K562 (cell line): Measurements from ENCODE around the gene FASTK. TPM values are rescaled to one million over a fixed set of nuclear protein-coding genes. Genes with fewer than 3 reads are reported as not detected.

Experiments
- AFF1 ChIP-seq, 2 experiments: fragments of 450-650 bp; IDR thresholded peaks; 2 replicates each; pipeline ENCODE4 v1.6.1; 2018; ENCODE audit warnings: mild to moderate bottlenecking in 2 of 2, low read depth in 1 of 2; ENCODE audit not compliant: partially characterized antibody in 2 of 2
- CREBBP ChIP-seq: IDR thresholded peaks from one replicate; pipeline ENCODE4 v1.6.1; 2012; ENCODE audit warnings: low read depth, mild to moderate bottlenecking, control low read depth, inconsistent platforms, low read length
- GTF2F1 ChIP-seq: IDR thresholded peaks from 2 replicates; pipeline ENCODE4 v1.6.1; 2011; ENCODE audit warnings: low read depth, low read length, improper control_type of control experiment
- IRF1 ChIP-seq: sonication (generic); formaldehyde crosslinking; IDR thresholded peaks from 2 replicates; pipeline ENCODE4 v1.8.0; 2022; ENCODE audit warnings: missing genetic modification reagents, mild to moderate bottlenecking, borderline replicate concordance
- MCM3 ChIP-seq: fragments of 450-650 bp; IDR thresholded peaks from 2 replicates; pipeline ENCODE4 v1.6.1; 2016
- RBFOX2 ChIP-seq: fragments of 200-400 bp; formaldehyde crosslinking; IDR thresholded peaks from 2 replicates; pipeline ENCODE4 v1.6.1; 2017; ENCODE audit warnings: low read depth, mild to moderate bottlenecking, low read length, moderate library complexity
- SIN3A ChIP-seq, 2 experiments: fragments of 150-350 bp in 1 of 2; IDR thresholded peaks; 2 replicates each; pipeline ENCODE4 v1.6.1; 2011 to 2016; ENCODE audit warnings: borderline replicate concordance in 2 of 2, low read depth in 2 of 2, low read length in 2 of 2, mild to moderate bottlenecking in 2 of 2, moderate library complexity in 2 of 2; ENCODE audit not compliant: control insufficient read depth in 1 of 2
- ZNF175 ChIP-seq: fragments of 200-800 bp; sonication (Bioruptor generic); IDR thresholded peaks from 2 replicates; pipeline ENCODE4 v1.6.1; 2016; ENCODE audit warnings: low read depth, mild to moderate bottlenecking, missing genetic modification characterization, missing compliant biosample characterization
- ZNF212 ChIP-seq: fragments of 450-650 bp; formaldehyde crosslinking; IDR thresholded peaks from 2 replicates; pipeline ENCODE4 v1.4.0; 2020; ENCODE audit warnings: mild to moderate bottlenecking
- ZNF431 ChIP-seq: sonication (generic); formaldehyde crosslinking; IDR thresholded peaks from 2 replicates; pipeline ENCODE4 v1.8.0; 2022; ENCODE audit warnings: mild to moderate bottlenecking, missing genetic modification reagents
- ZNF511 ChIP-seq: sonication (generic); formaldehyde crosslinking; IDR thresholded peaks from 2 replicates; pipeline ENCODE4 v1.8.0; 2022; ENCODE audit warnings: mild to moderate bottlenecking, missing genetic modification reagents
- polyA plus RNA-seq, 8 experiments: library from polyadenylated mRNA; depleted of rRNA in 4 of 8; stranded (reverse) in 5 of 8; unstranded in 3 of 8; fragments of >200 nt; fragmentation: Nextera tagmentation in 2 of 8; fragmentation: Illumina TruSeq in 1 of 8; extraction: Ambion mirVana in 2 of 8; extraction: Trizol in 1 of 8; gene quantifications; 2 replicates each; pipeline versions ENCODE4 v1.2.1 to v1.2.3, GENCODE V29; 2011 to 2014; ENCODE audit warnings: inconsistent platforms in 1 of 8, missing spikeins in 1 of 8
- total RNA-seq, 7 experiments: library from RNA; depleted of rRNA in 6 of 7; stranded (reverse); fragments of >200 nt in 6 of 7; fragmentation: Illumina TruSeq in 2 of 7; extraction: Trizol in 2 of 7; gene quantifications; 2 replicates each; pipeline versions ENCODE4 v1.2.1 to v1.2.3, GENCODE V29; 2011 to 2021; ENCODE audit warnings: low replicate concordance in 1 of 7
- TF ChIP-seq, protein P1 (sequence below): fragments of 250-450 bp; sonication (Bioruptor Pico); IDR thresholded peaks from 2 replicates; pipeline ENCODE4 v1.8.0; 2022; ENCODE audit warnings: inconsistent platforms, mild to moderate bottlenecking, moderate library complexity, borderline replicate concordance
- TF ChIP-seq, protein P2 (sequence below): fragments of 250-450 bp; sonication (Bioruptor Pico); IDR thresholded peaks from 2 replicates; pipeline ENCODE4 v1.5.0; 2021; ENCODE audit warnings: mild to moderate bottlenecking, borderline replicate concordance
- TF ChIP-seq, protein P3 (sequence below): fragments of 250-450 bp; sonication (Bioruptor Pico); IDR thresholded peaks from 2 replicates; pipeline ENCODE4 v1.4.0; 2020; ENCODE audit warnings: mild to moderate bottlenecking, moderate library complexity

FASTK gene
- total and polyA plus RNA-seq, 9 of the 15 experiments (the other 6 are each of a cell fraction or from before 2014, with no cell fraction given) = 0.51 to 150 (median 48.2) TPM

DNA sequence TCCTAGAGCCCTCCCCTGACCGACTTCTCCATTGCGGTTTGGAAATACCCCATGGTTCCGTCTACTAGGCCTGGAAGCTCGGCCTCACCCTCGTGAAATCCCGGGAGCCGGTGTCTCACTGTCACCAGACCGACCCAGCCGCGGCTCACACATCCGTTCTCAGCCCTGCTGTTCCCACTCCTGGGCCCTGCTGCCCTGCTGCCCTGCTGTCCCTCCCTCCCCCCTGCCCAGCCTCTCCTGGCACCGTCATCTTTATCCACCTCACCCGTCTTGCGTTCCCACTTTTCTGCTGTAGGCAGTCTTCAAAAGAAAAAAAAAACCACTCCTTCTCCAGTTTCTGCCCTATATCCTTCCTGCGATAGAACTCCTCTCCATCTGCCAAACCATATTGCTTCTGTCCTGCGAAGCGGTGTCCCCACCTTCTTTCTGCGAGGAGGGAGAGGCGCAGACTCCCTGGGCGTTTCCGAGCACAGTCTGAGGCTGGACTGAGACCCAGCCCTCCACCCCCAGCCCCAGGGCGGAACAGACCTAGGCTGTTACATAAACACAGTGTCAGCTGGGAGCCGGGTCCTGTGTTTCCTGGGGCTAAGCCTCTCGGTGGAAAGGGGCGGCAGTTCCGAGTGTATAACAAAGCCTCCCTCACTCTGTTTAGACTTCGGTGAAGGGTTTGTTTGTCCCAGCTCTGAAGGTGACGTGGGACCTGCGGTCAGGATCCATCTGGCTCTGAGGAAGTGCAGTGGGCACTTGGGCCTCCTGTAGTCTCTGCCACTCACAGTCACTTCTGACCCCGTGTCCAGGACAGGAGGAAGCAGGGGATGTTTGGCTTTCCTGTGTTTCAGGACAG, 8.5 kb upstream of the FASTK start (continued):
- TF ChIP-seq, protein P1, sequence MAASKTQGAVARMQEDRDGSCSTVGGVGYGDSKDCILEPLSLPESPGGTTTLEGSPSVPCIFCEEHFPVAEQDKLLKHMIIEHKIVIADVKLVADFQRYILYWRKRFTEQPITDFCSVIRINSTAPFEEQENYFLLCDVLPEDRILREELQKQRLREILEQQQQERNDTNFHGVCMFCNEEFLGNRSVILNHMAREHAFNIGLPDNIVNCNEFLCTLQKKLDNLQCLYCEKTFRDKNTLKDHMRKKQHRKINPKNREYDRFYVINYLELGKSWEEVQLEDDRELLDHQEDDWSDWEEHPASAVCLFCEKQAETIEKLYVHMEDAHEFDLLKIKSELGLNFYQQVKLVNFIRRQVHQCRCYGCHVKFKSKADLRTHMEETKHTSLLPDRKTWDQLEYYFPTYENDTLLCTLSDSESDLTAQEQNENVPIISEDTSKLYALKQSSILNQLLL (CRISPR knock-in tag) = no peak
- TF ChIP-seq SIN3A (IDR thresholded peaks at IDR 0.05; ENCODE audit: borderline replicate concordance in 2 of 2, control insufficient read depth in 1 of 2, low read depth in 2 of 2, low read length in 2 of 2) (no peak), ZNF511 (CRISPR knock-in tag) (0 out of 2 replicates have a peak, but pooled peaks have one; percentile 11), IRF1 (CRISPR knock-in tag) (no peak), RBFOX2 (peak; percentile 55), MCM3 (no peak), ZNF431 (no peak), ZNF175 (CRISPR knock-in tag) (no peak), AFF1 (IDR thresholded peaks at IDR 0.05; ENCODE audit: low read depth in 1 of 2, partially characterized antibody in 2 of 2) (no peak), GTF2F1 (no peak), CREBBP (no peak), ZNF212 (no peak)
- TF ChIP-seq, protein P2, sequence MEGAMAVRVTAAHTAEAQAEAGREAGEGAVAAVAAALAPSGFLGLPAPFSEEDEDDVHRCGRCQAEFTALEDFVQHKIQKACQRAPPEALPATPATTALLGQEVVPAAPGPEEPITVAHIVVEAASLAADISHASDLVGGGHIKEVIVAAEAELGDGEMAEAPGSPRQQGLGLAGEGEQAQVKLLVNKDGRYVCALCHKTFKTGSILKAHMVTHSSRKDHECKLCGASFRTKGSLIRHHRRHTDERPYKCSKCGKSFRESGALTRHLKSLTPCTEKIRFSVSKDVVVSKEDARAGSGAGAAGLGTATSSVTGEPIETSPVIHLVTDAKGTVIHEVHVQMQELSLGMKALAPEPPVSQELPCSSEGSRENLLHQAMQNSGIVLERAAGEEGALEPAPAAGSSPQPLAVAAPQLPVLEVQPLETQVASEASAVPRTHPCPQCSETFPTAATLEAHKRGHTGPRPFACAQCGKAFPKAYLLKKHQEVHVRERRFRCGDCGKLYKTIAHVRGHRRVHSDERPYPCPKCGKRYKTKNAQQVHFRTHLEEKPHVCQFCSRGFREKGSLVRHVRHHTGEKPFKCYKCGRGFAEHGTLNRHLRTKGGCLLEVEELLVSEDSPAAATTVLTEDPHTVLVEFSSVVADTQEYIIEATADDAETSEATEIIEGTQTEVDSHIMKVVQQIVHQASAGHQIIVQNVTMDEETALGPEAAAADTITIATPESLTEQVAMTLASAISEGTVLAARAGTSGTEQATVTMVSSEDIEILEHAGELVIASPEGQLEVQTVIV (CRISPR knock-in tag) = no peak
- TF ChIP-seq, protein P3, sequence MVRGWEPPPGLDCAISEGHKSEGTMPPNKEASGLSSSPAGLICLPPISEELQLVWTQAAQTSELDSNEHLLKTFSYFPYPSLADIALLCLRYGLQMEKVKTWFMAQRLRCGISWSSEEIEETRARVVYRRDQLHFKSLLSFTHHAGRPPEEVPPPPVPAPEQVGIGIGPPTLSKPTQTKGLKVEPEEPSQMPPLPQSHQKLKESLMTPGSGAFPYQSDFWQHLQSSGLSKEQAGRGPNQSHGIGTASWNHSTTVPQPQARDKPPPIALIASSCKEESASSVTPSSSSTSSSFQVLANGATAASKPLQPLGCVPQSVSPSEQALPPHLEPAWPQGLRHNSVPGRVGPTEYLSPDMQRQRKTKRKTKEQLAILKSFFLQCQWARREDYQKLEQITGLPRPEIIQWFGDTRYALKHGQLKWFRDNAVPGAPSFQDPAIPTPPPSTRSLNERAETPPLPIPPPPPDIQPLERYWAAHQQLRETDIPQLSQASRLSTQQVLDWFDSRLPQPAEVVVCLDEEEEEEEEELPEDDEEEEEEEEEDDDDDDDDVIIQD (CRISPR knock-in tag) = no peak
